GM12872 (cell line): ENCODE results near the gene FXYD6.

Experiments
- CTCF ChIP-seq: IDR thresholded peaks from 3 replicates; pipeline ENCODE4 v1.5.1; 2011; ENCODE audit warnings: low read depth, mild to moderate bottlenecking, low read length, moderate library complexity; ENCODE audit not compliant: insufficient read depth

The FXYD6 gene

GRCh38 chr11:117875382-117876058 lies 938 bp downstream of the FXYD6 start:
- no peak for TF ChIP-seq CTCF

DNA sequence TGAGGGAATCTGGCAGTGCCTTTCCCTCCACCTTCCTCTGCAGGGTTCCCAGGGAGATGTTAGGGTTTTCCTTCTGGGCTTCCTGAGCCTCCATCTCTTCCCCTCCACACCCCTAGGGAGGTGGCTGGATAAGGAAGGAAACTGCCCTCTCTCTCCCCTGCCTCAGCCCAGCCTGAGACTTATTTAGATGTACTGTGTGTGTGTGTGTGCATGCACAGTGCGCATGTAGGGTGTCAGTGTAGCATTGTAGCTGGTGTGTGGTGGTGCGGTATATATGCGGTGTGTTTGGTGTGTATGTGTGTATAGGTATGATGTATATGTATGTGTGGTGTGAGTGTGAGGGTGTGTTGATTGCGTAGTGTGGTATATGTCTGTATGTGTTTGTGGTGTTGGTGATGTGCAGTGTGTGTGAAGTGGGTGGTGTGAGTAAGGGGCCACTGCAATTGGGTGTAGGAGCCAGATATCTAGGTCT lies 1.5 kb downstream of the FXYD6 start:
- TF ChIP-seq CTCF = no peak

GRCh38 chr11:117874253-117874909 lies 2.1 kb downstream of the FXYD6 start:
- TF ChIP-seq CTCF = no peak

GRCh38 chr11:117873828-117874125 lies 2.7 kb downstream of the FXYD6 start:
- no peak for TF ChIP-seq CTCF

DNA sequence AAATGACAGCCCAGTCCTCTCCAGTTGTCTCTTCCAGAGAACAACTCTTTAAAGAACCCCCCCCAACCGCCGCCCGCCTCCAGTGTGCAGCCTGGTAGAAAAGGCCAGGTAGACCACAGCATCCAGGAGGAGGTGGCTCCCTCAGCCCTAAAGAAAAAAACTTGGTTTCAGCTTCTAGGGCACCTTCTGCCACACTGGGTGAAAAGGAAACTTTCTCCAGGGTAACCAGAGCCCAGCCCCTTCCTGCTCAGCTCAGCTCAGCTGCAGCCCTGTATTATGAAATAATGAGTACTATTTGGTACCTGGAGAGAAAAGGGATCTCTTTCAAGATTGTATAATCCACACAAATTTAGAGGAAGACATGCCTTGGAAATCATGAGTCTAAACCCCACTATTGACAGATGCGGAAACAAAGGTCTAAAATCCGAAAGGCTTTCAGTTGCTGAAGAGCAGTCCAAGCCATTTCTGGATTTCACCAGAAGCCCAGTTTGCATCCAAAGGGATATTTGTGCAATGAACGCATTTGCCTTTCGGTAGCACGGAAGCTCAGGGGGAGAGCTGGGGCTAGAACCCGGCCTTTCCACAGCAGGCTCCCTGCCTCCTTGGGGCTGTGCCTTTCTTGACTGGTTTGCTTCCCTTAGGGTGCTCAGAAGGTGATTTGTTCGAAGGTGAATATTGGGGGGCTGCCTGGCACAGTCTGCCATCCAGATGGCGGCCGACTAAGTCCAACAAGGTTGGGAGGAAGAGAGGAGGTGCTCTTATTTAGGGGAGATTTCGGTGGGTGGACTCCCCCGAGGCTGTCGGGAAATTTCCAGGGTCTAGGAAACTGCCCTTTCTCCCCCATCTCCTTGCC lies 3.3 kb downstream of the FXYD6 start:
- TF ChIP-seq CTCF = no peak

DNA sequence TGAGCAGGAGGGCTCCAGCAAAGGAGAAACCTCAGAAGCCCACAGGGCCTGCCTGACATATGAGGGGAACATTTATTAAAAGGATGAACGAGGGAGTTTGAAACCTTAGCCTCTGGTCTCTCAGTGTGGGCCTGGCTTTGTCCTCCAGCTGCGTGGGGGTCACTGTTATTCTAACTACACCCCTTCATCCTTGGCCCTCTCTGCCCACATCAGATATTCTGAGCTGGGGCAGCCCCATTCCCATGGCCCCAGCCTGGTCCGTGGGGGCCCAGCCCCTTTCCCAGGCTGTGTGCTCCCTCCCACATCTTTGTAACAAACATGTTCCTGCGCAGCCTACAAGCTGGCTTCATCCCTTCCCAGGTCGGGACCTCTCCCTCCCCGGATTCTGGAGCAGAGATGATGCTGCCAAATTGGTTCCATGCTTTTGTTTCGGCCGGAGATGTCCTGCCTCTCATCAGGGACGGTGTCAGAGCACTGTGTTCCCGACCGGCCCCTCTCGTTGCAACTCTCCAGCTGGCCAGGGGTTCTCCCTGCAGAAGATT lies 4.0 kb downstream of the FXYD6 start:
- TF ChIP-seq CTCF = no peak

DNA sequence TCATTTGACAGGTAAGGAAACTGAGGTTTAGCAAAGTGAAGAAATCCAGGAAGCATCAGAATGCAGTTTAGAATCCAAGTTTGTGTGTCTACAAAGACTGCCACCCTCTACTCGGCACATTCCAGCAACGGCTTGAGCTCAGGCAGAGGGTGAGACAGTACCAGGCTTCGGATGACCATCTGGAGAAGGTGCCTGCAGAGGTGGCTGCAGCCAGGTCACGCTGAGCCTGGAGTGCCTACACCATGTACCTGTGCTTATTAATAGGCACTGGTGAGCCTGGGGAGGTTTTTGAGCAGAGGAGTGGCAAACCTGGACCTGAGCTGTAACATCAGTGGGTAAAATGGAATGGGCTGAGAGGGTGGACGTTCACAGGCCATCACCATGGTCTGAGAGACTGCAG lies 4.7 kb downstream of the FXYD6 start:
- TF ChIP-seq CTCF = no peak
